Adrenal gland (tissue), 5 donors: ENCODE data around the gene MYLK3.

Experiments
- POLR2A ChIP-seq, 2 donors: fragments of 450-650 bp; IDR thresholded peaks; one replicate each; pipeline ENCODE4 v1.6.1; 2017; ENCODE audit warnings: antibody characterized with exemption in 2 of 2, mild to moderate bottlenecking in 2 of 2, moderate library complexity in 1 of 2
- TF ChIP-seq, protein P1 (sequence below), 6 experiments: fragments of 450-650 bp in 4 of 6; fragments of 200-600 bp in 2 of 6; sonication (generic) in 1 of 6; IDR thresholded peaks; 1 replicate in 5 of 6; 2 replicates in 1 of 6; pipeline versions ENCODE4 v1.5.1 to v1.8.0; 2016 to 2021; ENCODE audit warnings: antibody characterized with exemption in 6 of 6, mild to moderate bottlenecking in 2 of 6, moderate library complexity in 1 of 6
- donor health status: DM: no; HTN: no; CAD: no.

DNA sequence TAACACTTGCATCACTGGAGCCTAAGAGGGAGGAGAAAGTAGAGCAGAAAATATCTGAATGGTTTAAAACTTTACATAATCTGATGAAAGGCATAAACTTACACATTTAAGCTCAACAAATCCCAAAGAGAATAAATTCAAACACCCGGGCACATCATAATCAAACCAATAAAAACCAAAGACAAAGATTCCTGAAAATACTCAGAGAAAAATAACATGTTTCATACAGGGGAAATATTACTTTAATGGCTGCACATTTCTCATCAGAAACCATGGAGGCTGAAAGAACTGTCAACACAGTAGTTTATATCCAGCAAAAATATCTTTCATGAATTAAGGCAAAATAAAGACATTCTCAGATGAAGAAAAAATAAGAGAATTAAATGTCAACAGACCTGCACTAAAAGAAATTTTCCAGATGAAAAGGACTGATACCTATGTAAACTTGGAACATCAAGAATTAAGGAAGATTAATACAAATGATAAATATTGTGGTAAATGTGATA, 48.7 kb upstream of the MYLK3 start:
- TF ChIP-seq, protein P1, sequence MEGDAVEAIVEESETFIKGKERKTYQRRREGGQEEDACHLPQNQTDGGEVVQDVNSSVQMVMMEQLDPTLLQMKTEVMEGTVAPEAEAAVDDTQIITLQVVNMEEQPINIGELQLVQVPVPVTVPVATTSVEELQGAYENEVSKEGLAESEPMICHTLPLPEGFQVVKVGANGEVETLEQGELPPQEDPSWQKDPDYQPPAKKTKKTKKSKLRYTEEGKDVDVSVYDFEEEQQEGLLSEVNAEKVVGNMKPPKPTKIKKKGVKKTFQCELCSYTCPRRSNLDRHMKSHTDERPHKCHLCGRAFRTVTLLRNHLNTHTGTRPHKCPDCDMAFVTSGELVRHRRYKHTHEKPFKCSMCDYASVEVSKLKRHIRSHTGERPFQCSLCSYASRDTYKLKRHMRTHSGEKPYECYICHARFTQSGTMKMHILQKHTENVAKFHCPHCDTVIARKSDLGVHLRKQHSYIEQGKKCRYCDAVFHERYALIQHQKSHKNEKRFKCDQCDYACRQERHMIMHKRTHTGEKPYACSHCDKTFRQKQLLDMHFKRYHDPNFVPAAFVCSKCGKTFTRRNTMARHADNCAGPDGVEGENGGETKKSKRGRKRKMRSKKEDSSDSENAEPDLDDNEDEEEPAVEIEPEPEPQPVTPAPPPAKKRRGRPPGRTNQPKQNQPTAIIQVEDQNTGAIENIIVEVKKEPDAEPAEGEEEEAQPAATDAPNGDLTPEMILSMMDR (IDR thresholded peaks at IDR 0.05) = no peak
- TF ChIP-seq POLR2A (IDR thresholded peaks at IDR 0.05) = no peak
